ENCODE measurements around the gene ZDHHC11.
"Not testable (repeated sequence)": the region's sequence is repeated elsewhere in the genome, so short reads cannot be mapped to it uniquely, and the experiment has no call there.

- TF ChIP-seq POLR2AphosphoS5, CTCF, POLR2A (IDR thresholded peaks at IDR 0.05): not testable (repeated sequence)
Measured at GRCh38 chr5:840974-841435, 9.8 kb downstream of the ZDHHC11 start.
